OCI-LY7 (cell line): ENCODE results near the gene BCAR3. TPM values are rescaled to one million over a fixed set of nuclear protein-coding genes. Genes with fewer than 3 reads are reported as not detected.

ENCODE experiments used
- BruUV-seq: library from RNA; stranded (reverse); fragments of 400-500 nt; replicated peaks from 2 replicates; lab custom pipeline; 2021; lab: Mats Ljungman, UMichigan
- CTCF ChIA-PET: fragments of 300-600 bp; sonication (Branson Sonifier 250); formaldehyde crosslinking; loops from one replicate; lab custom pipeline; 2022; ENCODE audit warnings: antibody characterized with exemption; ENCODE audit not compliant: unreplicated experiment; lab: Charles Lee
- POLR2A ChIA-PET: fragments of 300-600 bp; sonication (Branson Sonifier 250); formaldehyde crosslinking; loops from one replicate; lab custom pipeline; 2022; ENCODE audit warnings: antibody characterized with exemption; lab: Charles Lee
- DNase-seq: peaks from one replicate; pipeline ENCODE4 v3.0.0-alpha.2; 2015; ENCODE audit warnings: low spot score
- H2AFZ ChIP-seq: fragments of 200-600 bp; sonication (generic), shearing (Covaris generic); 2 replicates; pipeline ENCODE4 v1.6.1; 2014; ENCODE audit warnings: mild to moderate bottlenecking, antibody characterized with exemption, low read length, moderate library complexity
- H3K27ac ChIP-seq: fragments of 200-600 bp; sonication (generic); 2 replicates; pipeline ENCODE4 v1.5.1; 2014; ENCODE audit warnings: mixed run types, low read depth, mild to moderate bottlenecking, moderate library complexity, low read length, inconsistent platforms; ENCODE audit not compliant: poor library complexity, severe bottlenecking
- H3K36me3 ChIP-seq: fragments of 200-600 bp; sonication (generic); 2 replicates; pipeline ENCODE4 v1.6.1; 2014; ENCODE audit warnings: mild to moderate bottlenecking, antibody characterized with exemption, low read length, moderate library complexity, mixed read lengths; ENCODE audit not compliant: insufficient read depth
- H3K4me1 ChIP-seq: fragments of 200-600 bp; sonication (generic); 2 replicates; pipeline ENCODE4 v1.5.1; 2014; ENCODE audit warnings: mild to moderate bottlenecking, low read length; ENCODE audit not compliant: insufficient read depth, poor library complexity, severe bottlenecking
- H3K4me2 ChIP-seq: fragments of 200-600 bp; sonication (generic); 2 replicates; pipeline ENCODE4 v1.6.1; 2014; ENCODE audit warnings: mild to moderate bottlenecking, low read length
- H3K4me3 ChIP-seq: fragments of 200-600 bp; sonication (generic); 2 replicates; pipeline ENCODE4 v1.5.1; 2014; ENCODE audit warnings: mild to moderate bottlenecking, low read depth, low read length; ENCODE audit not compliant: poor library complexity, severe bottlenecking
- H3K79me2 ChIP-seq: fragments of 200-600 bp; sonication (generic); 2 replicates; pipeline ENCODE4 v1.6.1; 2016; ENCODE audit warnings: low read depth, mild to moderate bottlenecking, low read length, moderate library complexity, mixed read lengths; ENCODE audit not compliant: insufficient read depth
- H3K9me2 ChIP-seq: fragments of 200-600 bp; sonication (generic); 2 replicates; pipeline ENCODE4 v1.6.1; 2016; ENCODE audit warnings: mild to moderate bottlenecking, low read length, mixed read lengths; ENCODE audit not compliant: insufficient read depth
- H3K9me3 ChIP-seq: fragments of 200-600 bp; sonication (generic); 2 replicates; pipeline ENCODE4 v1.6.1; 2014; ENCODE audit warnings: mild to moderate bottlenecking, mixed run types, low read length, mixed read lengths
- H4K20me1 ChIP-seq: fragments of 200-600 bp; sonication (generic); 2 replicates; pipeline ENCODE4 v1.6.1; 2014; ENCODE audit warnings: mild to moderate bottlenecking, antibody characterized with exemption, low read length, moderate library complexity, mixed read lengths; ENCODE audit not compliant: insufficient read depth
- CTCF ChIP-seq: fragments of 200-600 bp; sonication (generic); conservative IDR thresholded peaks from 2 replicates; pipeline ENCODE4 v1.5.1; 2014; ENCODE audit warnings: mild to moderate bottlenecking, antibody characterized with exemption, low read length, moderate library complexity, mixed read lengths
- EZH2phosphoT487 ChIP-seq: fragments of 200-600 bp; sonication (generic); IDR thresholded peaks from 2 replicates; pipeline ENCODE4 v1.6.1; 2018; ENCODE audit warnings: low read depth, borderline replicate concordance, mild to moderate bottlenecking, mixed run types, antibody characterized with exemption, low read length, moderate library complexity, mixed read lengths
- intact Hi-C: fragments of 100-400 bp; cut with micrococcal nuclease; formaldehyde crosslinking; loops from one replicate; pipeline ENCODE4 v1.10.0; 2022; ENCODE audit not compliant: unreplicated experiment
- total RNA-seq, 2 experiments: library from RNA; depleted of rRNA in 1 of 2; stranded (reverse); fragments of >200 nt in 1 of 2; shearing (Covaris generic) in 1 of 2; gene quantifications; 2 replicates each; pipeline ENCODE4 v1.2.3, GENCODE V29; 2014 to 2022

BCAR3 gene
- total RNA-seq, 2 experiments from 2014 or later, result 16.3 to 24.2 TPM

- no peaks in the 10 kb centered on the region for H3K9me3 ChIP-seq
- H3K27ac ChIP-seq, result no peak overlapping the region
- H3K79me2 ChIP-seq, result peaks cover 28% of the 10 kb centered on the region
- TF ChIP-seq EZH2phosphoT487 (no peak), CTCF (no peak)
- no peak for DNase-seq
- no peak overlapping the region for H3K4me3 ChIP-seq
- H3K4me2 ChIP-seq, result no peak overlapping the region
- no peaks in the 10 kb centered on the region for H3K4me1 ChIP-seq
- ChIA-PET POLR2A (interaction anchor here (0.6 to 3.9 kb wide), 11 partner anchors 9 to 139 kb away, joined by 3 to 22 read pairs (median 5); partner anchors contain the start of gene BCAR3), CTCF (no interaction called here)
- intact Hi-C loops, result no loop called here
- H4K20me1 ChIP-seq, result no peaks in the 10 kb centered on the region
- no peaks in the 10 kb centered on the region for H3K9me2 ChIP-seq
- peaks cover 71% of the 10 kb centered on the region for H3K36me3 ChIP-seq
- TSS peak; percentile 7 for BruUV-seq
- H2AFZ ChIP-seq, result no peak overlapping the region
Observed at GRCh38 chr1:93672477-93673162, 9.0 kb downstream of the BCAR3 start.

GRCh38 chr1:93672069-93672468 lies 9.6 kb downstream of the BCAR3 start:
- Histone ChIP-seq H3K9me2 (no peaks in the 10 kb centered on the region), H3K4me2 (no peak overlapping the region), H3K4me3 (no peak overlapping the region), H3K36me3 (peaks cover 74% of the 10 kb centered on the region), H3K27ac (no peak overlapping the region), H4K20me1 (no peaks in the 10 kb centered on the region), H3K79me2 (peaks cover 26% of the 10 kb centered on the region), H2AFZ (no peak overlapping the region), H3K4me1 (no peaks in the 10 kb centered on the region), H3K9me3 (no peaks in the 10 kb centered on the region)
- intact Hi-C loops, result no loop called here
- ChIA-PET CTCF (no interaction called here), POLR2A (interaction anchor here (0.6 to 3.9 kb wide), 12 partner anchors 11 to 145 kb away, joined by 3 to 22 read pairs (median 5); no protein-coding TSS in a partner anchor)
- no peak for DNase-seq
- no TSS peak for BruUV-seq
- TF ChIP-seq EZH2phosphoT487, result no peak

- H2AFZ ChIP-seq, result no peak overlapping the region
- ChIA-PET CTCF (no interaction called here), POLR2A (interaction anchor here (0.6 to 3.9 kb wide), 13 partner anchors 10 to 146 kb away, joined by 3 to 22 read pairs (median 4); no protein-coding TSS in a partner anchor)
- H3K27ac ChIP-seq, result no peak overlapping the region
- no peaks in the 10 kb centered on the region for H3K4me1 ChIP-seq
- intact Hi-C loops, result no loop called here
- no peak for DNase-seq
- peaks cover 21% of the 10 kb centered on the region for H3K79me2 ChIP-seq
- H3K9me3 ChIP-seq, result no peaks in the 10 kb centered on the region
- TF ChIP-seq CTCF (no peak), EZH2phosphoT487 (no peak)
- H3K4me2 ChIP-seq, result no peak overlapping the region
- no peaks in the 10 kb centered on the region for H3K9me2 ChIP-seq
- no TSS peak for BruUV-seq
- H4K20me1 ChIP-seq, result no peaks in the 10 kb centered on the region
- H3K36me3 ChIP-seq, result peaks cover 77% of the 10 kb centered on the region
- no peak overlapping the region for H3K4me3 ChIP-seq
Observed at GRCh38 chr1:93671099-93671621, 10.5 kb downstream of the BCAR3 start.
